Stimulated activated CD4-positive, alpha-beta T cell treated with anti-CD3 and anti-CD28 coated beads, Interleukin-15, amount 100 ng/mL, for 48 hours (primary cell): Measurements from ENCODE around the gene TAS2R38.

Source experiments
- DNase-seq, 2 donors: peaks; one replicate each; pipeline ENCODE4 v3.0.0-alpha.2; 2020; ENCODE audit warnings: low read depth in 2 of 2

TAS2R38 gene

DNA sequence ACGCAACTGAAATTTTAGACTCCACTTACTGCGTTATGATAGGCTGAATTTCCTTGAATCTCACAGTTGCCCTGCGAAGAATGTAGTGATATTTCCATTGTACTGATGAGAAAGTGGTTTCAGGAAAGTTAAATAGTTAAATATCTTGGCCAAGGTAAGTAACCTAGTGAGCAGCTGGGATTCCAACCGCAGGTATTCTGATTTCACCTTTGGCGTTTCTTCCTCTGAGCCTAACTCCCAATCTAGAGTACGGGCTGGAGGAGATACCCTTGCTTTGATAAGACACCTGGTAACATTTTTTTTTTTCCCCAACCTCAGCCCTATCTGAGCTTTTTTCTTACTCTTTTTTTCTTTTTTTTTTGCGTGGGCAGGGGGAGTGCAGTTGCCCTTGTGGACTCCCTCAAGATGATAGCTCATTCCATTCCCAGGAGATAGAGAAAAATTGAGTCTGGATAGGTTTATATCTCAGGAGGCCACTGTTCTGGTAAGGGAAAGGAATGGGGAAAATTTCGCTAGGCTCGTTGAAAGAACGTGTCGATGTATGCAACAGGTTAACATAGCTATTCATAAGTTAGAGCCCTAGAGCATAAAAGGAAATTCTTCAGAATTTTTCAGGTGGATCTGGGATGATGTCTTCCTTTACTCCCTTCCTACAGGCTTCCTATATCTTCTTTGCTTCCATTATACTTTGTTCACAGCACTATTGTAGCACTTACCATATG lies 3.1 kb upstream of the TAS2R38 start:
- DNase-seq = no peak

DNA sequence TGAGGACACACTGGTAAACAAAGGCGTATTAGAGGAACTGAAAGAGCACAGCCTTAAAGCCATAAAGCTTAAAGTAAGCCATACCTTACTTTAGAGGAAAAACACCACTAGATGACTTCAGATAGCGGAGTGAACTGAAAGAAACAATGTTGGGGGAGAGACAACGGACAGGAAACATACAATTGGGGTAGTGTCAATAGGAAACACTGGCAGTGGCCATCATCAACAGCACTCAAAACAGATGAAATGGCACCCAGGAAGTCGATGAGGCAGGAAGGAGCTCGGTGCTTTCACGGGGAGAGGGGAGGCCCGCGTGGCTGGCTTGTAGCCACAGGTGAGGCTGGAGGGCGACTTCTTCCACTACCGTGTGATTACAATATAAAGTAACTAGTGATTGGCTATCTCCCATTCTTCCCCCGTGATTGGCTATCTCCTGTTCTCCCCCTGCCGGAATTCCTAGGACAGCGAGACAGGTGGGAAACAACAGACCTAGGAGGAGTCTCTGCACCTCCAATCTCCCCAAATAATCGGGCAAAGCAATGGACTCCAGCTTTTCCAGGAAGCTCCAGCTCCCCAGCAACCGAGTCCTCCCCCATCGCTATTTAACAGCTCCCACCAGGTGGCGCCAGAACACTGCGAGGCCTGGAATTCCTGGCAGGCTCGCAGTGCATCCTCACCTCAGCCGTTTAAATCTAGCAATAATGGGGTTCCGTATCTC lies 2.4 kb upstream of the TAS2R38 start:
- peak; percentile 52 to 58 for DNase-seq

- no peak for DNase-seq
These were observed 1.3 kb upstream of the TAS2R38 start for GRCh38 chr7:141974831-141975230.

GRCh38 chr7:141960687-141961422 lies 12.7 kb downstream of the TAS2R38 start:
- no peak for DNase-seq

GRCh38 chr7:141956084-141956483 lies 17.5 kb downstream of the TAS2R38 start:
- DNase-seq = no peak

DNA sequence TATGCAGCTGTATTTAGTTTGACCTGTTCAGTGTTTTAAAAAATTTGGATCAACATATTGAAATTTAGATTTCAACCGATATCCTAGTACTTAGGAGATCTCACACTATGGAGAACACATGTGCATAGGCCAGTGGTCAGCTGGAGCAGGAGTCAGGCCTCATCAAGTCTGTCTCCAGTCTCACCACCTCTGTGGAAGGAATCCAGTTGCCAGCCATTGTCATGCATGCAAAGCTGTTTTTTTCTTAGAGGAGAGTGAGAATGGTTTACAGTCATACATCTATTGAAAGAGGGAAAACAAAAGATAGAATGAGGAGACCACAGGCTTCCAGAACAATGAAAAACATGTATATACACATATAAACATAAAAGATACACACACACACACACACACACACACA lies 19.2 kb downstream of the TAS2R38 start:
- no peak for DNase-seq

DNA sequence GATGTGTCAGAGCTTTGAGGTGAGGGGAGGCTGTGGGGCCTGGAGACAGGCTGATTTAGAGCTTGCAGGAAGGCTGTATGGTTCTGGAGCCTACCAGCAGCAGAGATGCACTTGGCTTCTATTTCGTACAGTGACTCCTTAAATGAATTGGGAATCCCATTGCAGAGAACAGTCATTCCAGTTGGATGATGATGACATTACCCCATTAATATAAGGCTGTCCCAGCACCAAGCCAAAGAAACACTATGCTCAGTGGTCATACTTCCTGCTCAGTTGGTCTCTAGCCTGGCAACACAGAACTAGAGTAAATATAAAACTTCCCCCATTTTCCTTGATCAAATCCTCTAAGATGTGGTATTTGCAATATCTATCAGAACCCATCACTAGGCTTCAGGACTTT lies 21.1 kb downstream of the TAS2R38 start:
- no peak for DNase-seq

DNA sequence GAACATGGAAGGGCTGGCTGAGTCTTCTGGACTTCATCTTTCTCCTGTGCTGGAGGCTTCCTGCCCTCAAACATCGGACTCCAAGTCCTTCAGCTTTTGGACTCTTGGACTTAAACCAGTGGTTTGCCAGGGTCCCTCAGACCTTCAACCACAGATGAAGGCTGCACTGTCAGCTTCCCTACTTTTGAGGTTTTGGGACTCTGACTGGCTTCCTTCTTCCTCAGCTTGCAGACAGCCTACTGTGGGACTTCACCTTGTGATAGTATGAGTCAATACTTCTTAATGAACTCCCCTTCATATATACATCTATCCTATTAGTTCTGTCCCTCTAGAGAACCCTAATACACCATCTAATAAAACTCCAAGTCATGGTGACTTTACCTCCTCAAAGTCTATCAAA lies 22.8 kb downstream of the TAS2R38 start:
- DNase-seq = no peak

DNA sequence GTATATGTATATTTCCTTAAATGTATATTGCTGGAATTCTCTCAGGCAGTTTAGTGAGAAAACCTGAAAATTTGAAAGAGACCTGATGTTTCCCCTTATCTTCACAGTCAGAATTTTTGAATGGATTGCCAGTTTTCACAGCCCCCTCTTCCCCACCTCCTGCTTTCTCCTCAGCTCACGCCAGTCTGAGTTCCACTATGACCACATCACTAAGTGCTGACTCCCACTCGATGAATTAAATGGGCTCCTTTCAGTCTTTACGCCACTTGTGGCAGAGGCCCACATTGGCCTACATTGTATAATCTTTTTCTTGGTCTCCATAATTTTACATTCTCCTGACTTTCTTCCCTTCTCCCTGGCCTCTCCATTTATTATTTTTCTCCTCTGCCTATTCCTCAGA lies 23.7 kb downstream of the TAS2R38 start:
- DNase-seq = no peak

GRCh38 chr7:141949451-141949850 lies 24.1 kb downstream of the TAS2R38 start:
- no peak for DNase-seq

- no peak for DNase-seq
These were observed 24.6 kb downstream of the TAS2R38 start for GRCh38 chr7:141949021-141949420.

DNA sequence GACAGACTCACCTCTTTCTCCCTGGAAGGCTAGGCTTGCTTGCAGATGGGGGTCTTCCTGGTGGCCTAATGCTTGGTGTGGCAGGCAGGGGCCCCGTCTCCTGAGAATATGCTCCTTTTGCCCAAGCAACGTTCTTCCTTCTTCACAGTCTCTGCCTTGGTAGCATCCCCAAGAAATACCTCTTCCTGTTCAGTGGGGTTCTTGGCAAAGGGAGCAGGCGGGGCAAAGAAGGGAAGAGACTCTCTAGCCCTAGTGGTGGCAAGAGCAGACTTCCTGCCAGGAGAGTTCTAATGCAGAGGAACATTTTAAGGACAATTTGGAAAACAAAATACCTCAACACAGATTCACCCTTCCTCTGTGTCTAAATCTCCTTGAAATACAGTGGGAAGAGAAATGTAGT lies 26.8 kb downstream of the TAS2R38 start, which contains the start of gene CLEC5A:
Gene CLEC5A, minus strand, starts transcription at position 179 of the 400 bp plus-strand sequence. CDS start 682 bp downstream, outside the sequence.
- DNase-seq = no peak

DNA sequence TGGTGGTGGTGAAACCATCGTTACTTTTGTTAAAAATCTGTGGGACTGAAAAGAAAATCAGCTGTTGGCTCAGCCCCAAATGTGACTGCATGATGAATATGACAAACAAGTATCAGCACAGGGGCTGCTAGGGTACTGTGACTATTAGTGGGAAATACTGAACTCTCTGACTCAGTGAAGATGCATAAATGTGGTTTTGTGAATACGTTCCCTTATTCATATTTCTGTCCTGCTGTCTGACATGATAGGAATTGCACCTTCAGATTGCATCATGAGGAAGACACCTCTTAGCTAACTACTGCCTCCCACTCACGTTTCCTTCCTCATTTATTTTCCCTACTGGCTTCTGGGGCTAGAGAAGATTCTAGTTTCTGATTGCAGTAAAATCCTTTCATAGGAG lies 28.2 kb downstream of the TAS2R38 start:
- DNase-seq = no peak

DNA sequence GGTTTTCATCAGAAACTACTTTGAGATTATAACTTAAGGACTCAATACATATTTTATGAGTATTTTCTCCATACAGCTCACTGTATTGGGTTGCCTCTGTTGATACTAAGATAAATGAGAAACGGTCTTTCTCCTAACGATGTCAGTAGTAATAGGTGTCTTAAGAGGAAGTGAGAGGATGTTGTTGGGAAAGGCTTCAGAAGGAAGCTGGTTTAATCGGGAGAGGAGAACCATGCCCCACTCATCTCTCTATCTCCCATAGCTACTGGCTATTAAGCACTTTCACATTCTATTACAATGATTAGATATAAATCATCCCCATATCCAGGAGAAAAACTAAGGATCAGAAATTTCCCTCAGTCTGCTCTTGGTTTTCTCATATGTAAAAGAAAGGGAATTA lies 28.8 kb downstream of the TAS2R38 start:
- DNase-seq = no peak

DNA sequence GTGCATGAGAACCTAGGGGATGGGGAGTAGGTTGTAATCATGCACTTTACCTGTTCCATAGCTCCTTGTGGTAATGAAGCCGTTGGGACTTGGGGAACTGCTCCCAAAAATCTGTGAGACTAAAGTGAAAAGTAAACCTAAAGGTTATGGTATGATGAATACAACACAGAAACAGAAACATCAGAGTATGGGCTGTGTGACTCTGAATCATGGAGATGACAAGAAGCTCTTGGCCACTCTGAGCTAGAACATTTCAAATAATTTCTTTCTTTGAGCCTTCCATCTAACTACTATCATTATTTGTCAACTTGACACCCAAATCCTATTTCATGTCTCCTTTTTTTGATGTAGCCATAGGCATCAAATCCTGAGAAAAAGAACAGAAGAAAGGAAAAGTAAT lies 29.7 kb downstream of the TAS2R38 start:
- DNase-seq = no peak

DNA sequence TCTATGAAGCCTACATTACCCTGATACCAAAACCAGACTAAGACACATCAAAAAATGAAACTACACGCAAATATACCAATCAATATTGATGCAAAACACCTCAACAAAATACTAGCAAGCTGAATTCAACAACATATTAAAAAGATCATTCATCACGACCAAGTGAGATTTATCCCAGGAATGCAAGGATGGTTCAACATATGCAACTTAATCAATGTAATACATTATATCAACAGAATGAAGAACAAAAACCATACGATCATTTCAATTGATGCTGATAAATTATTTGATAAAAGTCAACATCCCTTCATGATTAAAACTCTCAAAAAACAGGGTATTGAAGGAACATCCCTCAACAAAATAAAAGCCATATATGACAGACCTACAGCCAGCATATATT lies 32.5 kb downstream of the TAS2R38 start:
- DNase-seq = no peak

DNA sequence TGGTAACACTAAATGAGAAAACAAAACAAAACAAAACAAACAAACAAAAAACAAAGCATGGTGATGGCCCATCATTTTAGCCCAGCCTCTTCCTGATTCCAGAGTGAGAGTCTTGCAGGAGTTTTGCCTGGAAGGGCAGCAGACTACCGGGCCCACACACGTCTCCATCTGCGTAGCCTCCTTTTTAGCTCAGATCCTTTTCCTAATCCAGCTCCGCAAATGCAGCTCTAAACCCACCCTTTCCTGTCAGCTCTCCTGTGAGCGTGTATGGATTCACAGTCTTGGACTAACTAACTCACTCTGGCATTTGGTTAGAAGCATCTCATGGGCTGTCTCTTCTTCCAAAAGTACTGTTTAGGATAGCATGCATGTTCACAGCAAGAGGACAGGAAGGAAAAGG lies 43.4 kb downstream of the TAS2R38 start:
- DNase-seq = no peak

DNA sequence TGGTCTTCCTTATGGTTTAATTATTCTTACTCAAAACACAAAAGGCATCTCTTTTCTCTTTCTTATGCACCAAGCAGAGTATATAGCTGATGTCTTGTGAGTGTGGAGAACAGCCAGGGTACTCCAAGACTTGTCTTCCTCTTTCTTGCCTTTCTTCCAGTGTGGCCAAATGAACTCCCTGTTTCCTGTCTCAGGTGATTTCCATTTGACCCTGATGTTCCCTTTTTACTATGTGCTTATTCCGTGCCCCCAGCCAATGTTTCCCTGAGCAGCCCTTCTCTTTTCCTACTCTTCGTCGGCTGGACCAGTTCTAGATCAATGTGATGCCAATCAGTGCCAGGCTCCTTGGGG lies 44.8 kb downstream of the TAS2R38 start:
- no peak for DNase-seq

GRCh38 chr7:141928146-141928844 lies 45.3 kb downstream of the TAS2R38 start:
- no peak for DNase-seq
